GM12878 (cell line): ENCODE data around the gene CDK5RAP3. TPM values are rescaled to one million over a fixed set of nuclear protein-coding genes. Genes with fewer than 3 reads are reported as not detected.
"Not testable (repeated sequence)": the region's sequence is repeated elsewhere in the genome, so short reads cannot be mapped to it uniquely, and the experiment has no call there.

ENCODE experiments used
- ATAC-seq: fragments of 200-7000 bp; cut with Tn5 transposase; 3 replicates; pipeline ENCODE4 v1.9.1; 2020; ENCODE audit warnings: mild to moderate bottlenecking, moderate library complexity
- BruUV-seq: library from RNA; stranded (reverse); fragments of 400-500 nt; replicated peaks from 2 replicates; lab custom pipeline; 2021; lab: Mats Ljungman, UMichigan
- CTCF ChIA-PET: fragments of 300-600 bp; sonication (Branson Sonifier 250); formaldehyde crosslinking; extraction: SDS; loops from one replicate; lab custom pipeline; 2021; ENCODE audit warnings: inconsistent platforms; lab: Yijun Ruan, JAX
- POLR2A ChIA-PET: fragments of 350-600 bp; formaldehyde crosslinking; extraction: SDS; loops from one replicate; lab custom pipeline; 2021; ENCODE audit warnings: inconsistent platforms; lab: Charles Lee
- RAD21 ChIA-PET: fragments of 300-600 bp; sonication (Branson Sonifier 250); formaldehyde crosslinking; loops from one replicate; lab custom pipeline; 2023; ENCODE audit warnings: antibody characterized with exemption; ENCODE audit not compliant: unreplicated experiment; lab: Charles Lee
- SMC1A ChIA-PET: fragments of 300-600 bp; sonication (Branson Sonifier 250); formaldehyde crosslinking; loops from one replicate; lab custom pipeline; 2023; ENCODE audit not compliant: unreplicated experiment, uncharacterized antibody; lab: Charles Lee
- DNase-seq: peaks from one replicate; pipeline ENCODE4 v3.0.0-alpha.2; 2011; ENCODE audit warnings: low read depth, low spot score
- FAIRE-seq: peaks from 3 replicates; lab custom pipeline; 2011; peaks lifted over from hg19 to GRCh38; lab: Jason Lieb, UNC
- H2AFZ ChIP-seq: 2 replicates; pipeline ENCODE4 v1.6.0; 2011; ENCODE audit warnings: low read depth, low read length, control low read depth; ENCODE audit not compliant: control insufficient read depth
- H3K27ac ChIP-seq: 2 replicates; pipeline ENCODE4 v1.5.1; 2011; ENCODE audit warnings: control low read depth; ENCODE audit not compliant: control insufficient read depth, insufficient read depth
- H3K27me3 ChIP-seq, 2 experiments: replicated peaks in 1 of 2; 2 replicates each; pipeline versions ENCODE4 v1.6.0 to v1.6.1; 2011; ENCODE audit warnings: low read length in 1 of 2; ENCODE audit not compliant: control insufficient read depth in 2 of 2, insufficient read depth in 2 of 2
- H3K36me3 ChIP-seq, 2 experiments: 2 replicates each; pipeline ENCODE4 v1.5.1; 2011; ENCODE audit warnings: low read length in 1 of 2; ENCODE audit not compliant: control insufficient read depth in 2 of 2, insufficient read depth in 2 of 2
- H3K4me1 ChIP-seq: 2 replicates; pipeline ENCODE4 v1.6.1; 2011; ENCODE audit warnings: mild to moderate bottlenecking, low read length, moderate library complexity, mixed read lengths; ENCODE audit not compliant: control insufficient read depth, insufficient read depth
- H3K4me2 ChIP-seq: 2 replicates; pipeline ENCODE4 v1.6.0; 2011; ENCODE audit warnings: control low read depth; ENCODE audit not compliant: control insufficient read depth, insufficient read depth
- H3K4me3 ChIP-seq: fragments of 200-600 bp; sonication (generic); 2 replicates; pipeline ENCODE4 v1.5.1; 2016
- H3K79me2 ChIP-seq: 2 replicates; pipeline ENCODE4 v1.6.0; 2011; ENCODE audit warnings: low read length; ENCODE audit not compliant: control insufficient read depth, insufficient read depth
- H3K9ac ChIP-seq: 2 replicates; pipeline ENCODE4 v1.8.0; 2011; ENCODE audit warnings: low read length, control low read depth, mixed read lengths; ENCODE audit not compliant: control insufficient read depth, insufficient read depth
- H3K9me3 ChIP-seq: replicated peaks from 3 replicates; pipeline ENCODE4 v1.5.1; 2011; ENCODE audit warnings: mild to moderate bottlenecking, low read length; ENCODE audit not compliant: control insufficient read depth, insufficient read depth
- H4K20me1 ChIP-seq: 2 replicates; pipeline ENCODE4 v1.6.0; 2011; ENCODE audit not compliant: control insufficient read depth, insufficient read depth
- SUPT20H ChIP-seq: IDR thresholded peaks from 2 replicates; pipeline ENCODE4 v1.6.1; 2011; ENCODE audit warnings: low read depth, mild to moderate bottlenecking, low read length, moderate library complexity, borderline replicate concordance; ENCODE audit not compliant: control insufficient read depth
- WGBS: methylation state at CpG from one replicate; pipeline ENCODE4 v1.1.6; 2016; ENCODE audit warnings: low lambda C conversion rate; ENCODE audit not compliant: insufficient replicate concordance, insufficient coverage; ENCODE audit errors: missing lambda C conversion rate; 5-methylcytosine and 5-hydroxymethylcytosine counted together
- in situ Hi-C: fragments of 300-500 bp; cut with MboI; formaldehyde crosslinking; loops from 9 replicates; pipeline ENCODE4 v1.14.3; 2018; ENCODE audit warnings: mixed read lengths
- intact Hi-C: fragments of 100-400 bp; cut with micrococcal nuclease; formaldehyde crosslinking; loops from one replicate; pipeline ENCODE4 v1.14.2; 2022; ENCODE audit not compliant: unreplicated experiment
- polyA plus RNA-seq, 11 experiments: library from polyadenylated mRNA; depleted of rRNA in 4 of 11; unstranded in 6 of 11; stranded (reverse) in 5 of 11; fragments of >200 nt; fragmentation: Nextera tagmentation in 4 of 11; fragmentation: Illumina TruSeq in 1 of 11; extraction: Ambion mirVana in 4 of 11; extraction: Trizol in 1 of 11; gene quantifications; 1 replicate in 1 of 11; 2 replicates in 10 of 11; pipeline versions ENCODE4 v1.2.1 to v1.2.3, GENCODE V29; 2011 to 2016; ENCODE audit warnings: inconsistent platforms in 2 of 11, missing spikeins in 2 of 11, low read depth in 1 of 11
- total RNA-seq, 4 experiments: library from RNA; depleted of rRNA in 3 of 4; stranded (reverse); fragments of >200 nt in 3 of 4; fragmentation: Illumina TruSeq in 1 of 4; extraction: Trizol in 1 of 4; gene quantifications; 2 replicates each; pipeline versions ENCODE4 v1.2.1 to v1.2.3, GENCODE V29; 2013 to 2021
- TF ChIP-seq, protein P1 (sequence below): IDR thresholded peaks from 2 replicates; pipeline ENCODE4 v1.6.1; 2012; ENCODE audit warnings: improper control_type of control experiment, low read depth, low read length; ENCODE audit not compliant: insufficient replicate concordance

The CDK5RAP3 gene
- total and polyA plus RNA-seq, 10 of the 15 experiments (the other 5 are each of a cell fraction or from before 2014, with no cell fraction given), result 69.4 to 237 (median 160) TPM

DNA sequence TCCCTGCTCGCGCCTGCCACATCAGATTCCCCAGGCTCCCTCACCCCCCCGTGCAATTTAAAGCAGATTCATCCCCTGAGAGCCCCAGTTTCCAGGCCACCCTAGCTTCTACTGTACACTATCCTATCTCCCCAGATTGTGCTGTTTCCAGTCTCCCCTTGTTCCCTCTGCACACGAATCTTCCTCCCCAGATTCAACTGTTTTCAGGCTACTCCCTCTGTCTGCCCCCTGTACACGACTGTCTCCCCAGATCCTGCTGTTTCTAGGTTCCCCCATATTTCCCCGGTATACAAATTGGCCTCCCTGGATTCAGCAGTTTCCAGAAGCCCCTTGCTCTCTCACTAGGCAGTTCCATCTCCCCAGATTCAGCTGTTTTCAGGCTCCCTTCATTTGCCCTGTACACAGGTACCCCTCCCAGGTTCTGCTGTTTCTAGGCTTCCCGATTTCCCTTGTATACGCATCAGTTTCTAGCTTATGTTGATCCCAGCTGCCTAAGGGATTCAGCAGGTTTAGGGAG is 43.7 kb downstream of the CDK5RAP3 start (continued):
- TF ChIP-seq SUPT20H, result no peak

DNA sequence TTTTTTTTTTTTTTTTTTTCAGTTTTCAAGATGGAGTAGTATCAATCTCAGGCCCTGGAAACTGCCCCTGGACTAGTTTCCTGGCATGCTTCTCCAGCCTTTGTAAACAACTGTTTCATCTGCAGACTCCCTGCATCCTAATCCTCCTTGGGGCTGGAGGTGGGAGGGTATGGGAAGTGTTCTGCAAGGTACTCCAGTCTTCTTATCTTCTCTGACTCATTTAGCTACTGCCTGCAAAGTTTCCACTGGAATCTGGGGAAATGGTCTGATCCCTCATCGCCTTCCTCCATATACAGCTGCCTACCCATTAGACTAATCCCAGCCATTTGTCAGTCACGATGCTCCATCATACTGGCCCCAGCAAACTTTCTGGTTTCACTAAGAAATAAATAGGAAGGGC is 45.2 kb downstream of the CDK5RAP3 start:
- TF ChIP-seq, protein P1, sequence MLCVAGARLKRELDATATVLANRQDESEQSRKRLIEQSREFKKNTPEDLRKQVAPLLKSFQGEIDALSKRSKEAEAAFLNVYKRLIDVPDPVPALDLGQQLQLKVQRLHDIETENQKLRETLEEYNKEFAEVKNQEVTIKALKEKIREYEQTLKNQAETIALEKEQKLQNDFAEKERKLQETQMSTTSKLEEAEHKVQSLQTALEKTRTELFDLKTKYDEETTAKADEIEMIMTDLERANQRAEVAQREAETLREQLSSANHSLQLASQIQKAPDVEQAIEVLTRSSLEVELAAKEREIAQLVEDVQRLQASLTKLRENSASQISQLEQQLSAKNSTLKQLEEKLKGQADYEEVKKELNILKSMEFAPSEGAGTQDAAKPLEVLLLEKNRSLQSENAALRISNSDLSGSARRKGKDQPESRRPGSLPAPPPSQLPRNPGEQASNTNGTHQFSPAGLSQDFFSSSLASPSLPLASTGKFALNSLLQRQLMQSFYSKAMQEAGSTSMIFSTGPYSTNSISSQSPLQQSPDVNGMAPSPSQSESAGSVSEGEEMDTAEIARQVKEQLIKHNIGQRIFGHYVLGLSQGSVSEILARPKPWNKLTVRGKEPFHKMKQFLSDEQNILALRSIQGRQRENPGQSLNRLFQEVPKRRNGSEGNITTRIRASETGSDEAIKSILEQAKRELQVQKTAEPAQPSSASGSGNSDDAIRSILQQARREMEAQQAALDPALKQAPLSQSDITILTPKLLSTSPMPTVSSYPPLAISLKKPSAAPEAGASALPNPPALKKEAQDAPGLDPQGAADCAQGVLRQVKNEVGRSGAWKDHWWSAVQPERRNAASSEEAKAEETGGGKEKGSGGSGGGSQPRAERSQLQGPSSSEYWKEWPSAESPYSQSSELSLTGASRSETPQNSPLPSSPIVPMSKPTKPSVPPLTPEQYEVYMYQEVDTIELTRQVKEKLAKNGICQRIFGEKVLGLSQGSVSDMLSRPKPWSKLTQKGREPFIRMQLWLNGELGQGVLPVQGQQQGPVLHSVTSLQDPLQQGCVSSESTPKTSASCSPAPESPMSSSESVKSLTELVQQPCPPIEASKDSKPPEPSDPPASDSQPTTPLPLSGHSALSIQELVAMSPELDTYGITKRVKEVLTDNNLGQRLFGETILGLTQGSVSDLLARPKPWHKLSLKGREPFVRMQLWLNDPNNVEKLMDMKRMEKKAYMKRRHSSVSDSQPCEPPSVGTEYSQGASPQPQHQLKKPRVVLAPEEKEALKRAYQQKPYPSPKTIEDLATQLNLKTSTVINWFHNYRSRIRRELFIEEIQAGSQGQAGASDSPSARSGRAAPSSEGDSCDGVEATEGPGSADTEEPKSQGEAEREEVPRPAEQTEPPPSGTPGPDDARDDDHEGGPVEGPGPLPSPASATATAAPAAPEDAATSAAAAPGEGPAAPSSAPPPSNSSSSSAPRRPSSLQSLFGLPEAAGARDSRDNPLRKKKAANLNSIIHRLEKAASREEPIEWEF, result no peak
- no peaks in the 10 kb centered on the region for H4K20me1 ChIP-seq
- ChIA-PET CTCF (interaction anchor here (0.8 to 14.1 kb wide), 9 partner anchors 9 to 173 kb away, joined by 3 to 454 read pairs (median 45); partner anchors contain the start of genes CDK5RAP3, PNPO, PRR15L and SCRN2), SMC1A (interaction anchor here (0.6 to 9.6 kb wide), 7 partner anchors 14 to 140 kb away, joined by 3 to 332 read pairs (median 26); partner anchors contain the start of genes CDK5RAP3 and SP2), POLR2A (interaction anchor here (0.7 to 3.4 kb wide), 4 partner anchors 10 to 66 kb away, joined by 3 to 21 read pairs (median 14); no protein-coding TSS in a partner anchor), RAD21 (interaction anchor here (1.9 to 6.6 kb wide), 6 partner anchors 12 to 175 kb away, joined by 5 to 126 read pairs (median 36); partner anchors contain the start of genes CDK5RAP3 and SCRN2)
- H3K9ac ChIP-seq, result no peak overlapping the region
- intact Hi-C loops, result loop anchor here (5.0 kb wide), 1 partner anchor 239 kb away; no protein-coding TSS in a partner anchor
- 100% methylated on average over 2 of the region's 2 CpGs for WGBS
- in situ Hi-C loops, result loop anchor here (5.0 kb wide), 2 partner anchors 34 to 174 kb away; partner anchors contain the start of gene SCRN2
- H3K27ac ChIP-seq, result no peak overlapping the region
- peaks cover 22% of the 10 kb centered on the region for H3K4me1 ChIP-seq
- no peak overlapping the region for H3K4me2 ChIP-seq
- no peak overlapping the region for H2AFZ ChIP-seq
- H3K36me3 ChIP-seq, result no peaks in the 10 kb centered on the region
- H3K27me3 ChIP-seq, result no peaks in the 10 kb centered on the region; a peak in 1 of 4 replicates
- ATAC-seq (no peak), DNase-seq (no peak), FAIRE-seq (no peak)
- H3K79me2 ChIP-seq, result no peaks in the 10 kb centered on the region
- no TSS peak for BruUV-seq
- no peaks in the 10 kb centered on the region for H3K9me3 ChIP-seq
- no peak overlapping the region for H3K4me3 ChIP-seq

DNA sequence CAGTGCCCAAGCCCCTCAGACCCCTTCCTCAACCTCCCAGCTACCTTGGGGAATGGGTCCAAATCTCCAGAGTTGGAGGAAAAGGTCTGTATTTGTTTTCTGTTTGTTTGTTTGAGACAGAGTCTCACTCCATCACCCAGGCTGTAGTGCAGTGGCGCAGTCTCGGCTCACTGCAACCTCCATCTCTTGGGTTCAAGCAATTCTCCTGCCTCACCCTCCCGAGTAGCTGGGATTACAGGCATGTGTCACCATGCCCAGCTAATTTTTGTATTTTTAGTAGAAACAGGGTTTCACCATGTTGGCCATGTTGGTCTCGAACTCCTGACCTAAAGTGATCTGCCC is 46.9 kb downstream of the CDK5RAP3 start:
- Histone ChIP-seq H3K4me2 (peak overlapping the region; percentile 36; the same call in 1 of the 2 replicates), H2AFZ (peak overlapping the region; percentile 76)
- RAD21 ChIA-PET, result interaction anchor here (0.5 to 6.6 kb wide), 30 partner anchors 10 to 1851 kb away, joined by 3 to 126 read pairs (median 6); partner anchors contain the start of genes CDK5RAP3, PNPO, PRR15L and SCRN2

More for the DNA sequence above, 46.9 kb downstream of the CDK5RAP3 start:
- POLR2A ChIA-PET, result interaction anchor here (0.7 to 3.4 kb wide), 12 partner anchors 10 to 92 kb away, joined by 3 to 21 read pairs (median 6); partner anchors contain the start of genes CDK5RAP3 and NFE2L1
- ATAC-seq, result peak; percentile 55
- intact Hi-C loops, result loop anchor here (1.0 to 5.0 kb wide), 5 partner anchors 39 to 240 kb away; partner anchors contain the start of gene SCRN2
- SMC1A ChIA-PET, result interaction anchor here (0.8 to 9.6 kb wide), 23 partner anchors 8 to 595 kb away, joined by 3 to 332 read pairs (median 6); partner anchors contain the start of genes CDK5RAP3, OSBPL7, PNPO and SCRN2
- not testable (repeated sequence) for H3K36me3 ChIP-seq, FAIRE-seq, H4K20me1 ChIP-seq, H3K27me3 ChIP-seq, DNase-seq, BruUV-seq, H3K4me3 ChIP-seq, H3K9me3 ChIP-seq, H3K9ac ChIP-seq, H3K79me2 ChIP-seq
- CTCF ChIA-PET, result interaction anchor here (0.6 to 14.1 kb wide), 36 partner anchors 8 to 866 kb away, joined by 3 to 454 read pairs (median 6); partner anchors contain the start of genes CDK5RAP3, PNPO, PRR15L and SCRN2
- Histone ChIP-seq H3K27ac (peak overlapping the region; percentile 49), H3K4me1 (peaks cover 15% of the 10 kb centered on the region)
- WGBS, result 58% methylated on average over 4 of the region's 4 CpGs
- in situ Hi-C loops, result loop anchor here (5.0 kb wide), 2 partner anchors 35 to 175 kb away; partner anchors contain the start of gene SCRN2
